Endodermal cell (in vitro differentiated cells): ENCODE results near the gene PLPP3. TPM values are rescaled to one million over a fixed set of nuclear protein-coding genes. Genes with fewer than 3 reads are reported as not detected.
"Not testable (repeated sequence)": the region's sequence is repeated elsewhere in the genome, so short reads cannot be mapped to it uniquely, and the experiment has no call there.

Experiments used
- DNase-seq: peaks from one replicate; pipeline ENCODE4 v3.0.0-alpha.2; 2017
- H3K27ac ChIP-seq: 2 replicates; pipeline ENCODE4 v1.5.1; 2013; ENCODE audit warnings: mild to moderate bottlenecking, low read depth, low read length, moderate library complexity
- H3K27me3 ChIP-seq: 2 replicates; pipeline ENCODE4 v1.6.1; 2013; ENCODE audit warnings: mild to moderate bottlenecking, low read length, moderate library complexity; ENCODE audit not compliant: insufficient read depth, control insufficient read depth, poor library complexity, severe bottlenecking
- H3K36me3 ChIP-seq: 2 replicates; pipeline ENCODE4 v1.7.0; 2013; ENCODE audit warnings: mild to moderate bottlenecking, low read length, moderate library complexity; ENCODE audit not compliant: control insufficient read depth, insufficient read depth
- H3K4me1 ChIP-seq: one replicate; pipeline ENCODE4 v1.7.0; 2013; ENCODE audit warnings: low read length; ENCODE audit not compliant: control insufficient read depth, insufficient read depth
- H3K4me3 ChIP-seq: 2 replicates; pipeline ENCODE4 v1.5.1; 2013; ENCODE audit warnings: mild to moderate bottlenecking, low read length, moderate library complexity
- H3K9ac ChIP-seq: 2 replicates; pipeline ENCODE4 v1.6.1; 2013; ENCODE audit warnings: mild to moderate bottlenecking, low read length, moderate library complexity; ENCODE audit not compliant: poor library complexity, severe bottlenecking; ENCODE audit errors: extremely low read depth
- H3K9me3 ChIP-seq: 2 replicates; pipeline ENCODE4 v1.6.1; 2013; ENCODE audit warnings: mild to moderate bottlenecking, low read length, moderate library complexity; ENCODE audit not compliant: control insufficient read depth
- H3K27ac Mint-ChIP-seq: 2 replicates; pipeline ENCODE4 v1.8.0; 2020; ENCODE audit warnings: mixed read lengths
- H3K27me3 Mint-ChIP-seq: 2 replicates; pipeline ENCODE4 v1.8.0; 2021; ENCODE audit warnings: mild to moderate bottlenecking, mixed read lengths; ENCODE audit not compliant: insufficient read depth
- H3K36me3 Mint-ChIP-seq: 2 replicates; pipeline ENCODE4 v1.8.0; 2020; ENCODE audit warnings: low read depth, mixed read lengths
- H3K4me1 Mint-ChIP-seq: 2 replicates; pipeline ENCODE4 v1.8.0; 2020; ENCODE audit warnings: mixed read lengths
- H3K4me3 Mint-ChIP-seq: 2 replicates; pipeline ENCODE4 v1.8.0; 2020; ENCODE audit warnings: mild to moderate bottlenecking, moderate library complexity, mixed read lengths
- H3K9me3 Mint-ChIP-seq: 2 replicates; pipeline ENCODE4 v1.8.0; 2020; ENCODE audit warnings: mild to moderate bottlenecking, mixed read lengths
- WGBS, 2 experiments: methylation state at CpG; one replicate each; pipeline versions ENCODE4 v1.1.5 to v1.1.7; 2013; ENCODE audit warnings: missing lambda C conversion rate in 2 of 2, mixed read lengths in 1 of 2; ENCODE audit not compliant: insufficient coverage in 1 of 2, insufficient read length in 1 of 2; 5-methylcytosine and 5-hydroxymethylcytosine counted together
- total RNA-seq, 2 donors: library from RNA; stranded (reverse); fragmentation: NEBNext Ultra II Directional in 1 of 2; extraction: Animal tissue kit (Norgen Biotek cat#: 25700) in 1 of 2; gene quantifications; 2 replicates in 1 of 2; 3 replicates in 1 of 2; pipeline ENCODE4 v1.2.1, GENCODE V29; 2021
- TF ChIP-seq, protein P1 (sequence below): fragments of 200-600 bp; sonication (generic); conservative IDR thresholded peaks from 2 replicates; pipeline ENCODE4 v1.5.0; 2021; ENCODE audit warnings: antibody characterized with exemption, mild to moderate bottlenecking

Gene PLPP3
- total RNA-seq, 2 donors from 2014 or later: 39.2 to 55.2 TPM

DNA sequence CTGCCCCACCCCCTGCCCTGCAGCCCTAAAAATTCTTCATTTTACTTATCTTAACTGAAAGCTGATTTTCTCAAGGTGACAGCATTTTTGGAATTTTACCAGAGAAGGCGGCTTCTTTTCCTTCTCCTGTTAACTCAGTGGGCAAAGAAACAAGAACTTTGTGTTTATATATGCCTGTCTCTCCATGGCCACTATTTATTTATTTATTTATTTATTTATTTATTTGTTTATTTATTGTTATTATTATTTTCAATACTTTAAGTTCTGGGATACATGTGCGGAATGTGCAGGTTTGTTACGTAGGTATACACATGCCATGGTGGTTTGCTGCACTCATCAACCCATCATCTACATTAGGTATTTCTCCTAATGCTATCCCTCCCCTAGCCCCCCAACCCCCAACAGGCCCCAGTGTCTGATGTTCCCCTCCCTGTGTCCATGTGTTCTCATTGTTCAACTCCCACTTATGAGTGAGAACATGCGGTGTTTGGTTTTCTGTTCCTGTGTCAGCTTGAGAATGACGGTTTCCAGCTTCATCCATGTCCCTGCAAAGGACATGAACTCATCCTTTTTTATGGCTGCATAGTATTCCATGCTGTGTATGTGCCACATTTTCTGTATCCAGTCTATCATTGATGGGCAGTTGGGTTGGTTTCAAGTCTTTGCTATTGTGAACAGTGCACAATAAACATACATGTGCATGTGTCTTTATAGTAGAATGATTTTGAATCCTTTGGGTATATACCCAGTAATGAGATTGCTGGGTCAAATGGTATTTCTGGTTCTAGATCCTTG is 16.2 kb upstream of the PLPP3 start:
- H3K9me3 ChIP-seq, H3K27me3 Mint-ChIP-seq, H3K36me3 ChIP-seq, H3K4me1 ChIP-seq, H3K9ac ChIP-seq, DNase-seq, H3K4me1 Mint-ChIP-seq, H3K36me3 Mint-ChIP-seq, H3K27ac Mint-ChIP-seq, H3K4me3 ChIP-seq, H3K27me3 ChIP-seq, H3K4me3 Mint-ChIP-seq, H3K27ac ChIP-seq: not testable (repeated sequence)
- 91 to 97% methylated on average over 3 of the region's 5 CpGs for WGBS, 2 experiments
- H3K9me3 Mint-ChIP-seq: peaks cover 13% of the 10 kb centered on the region

DNA sequence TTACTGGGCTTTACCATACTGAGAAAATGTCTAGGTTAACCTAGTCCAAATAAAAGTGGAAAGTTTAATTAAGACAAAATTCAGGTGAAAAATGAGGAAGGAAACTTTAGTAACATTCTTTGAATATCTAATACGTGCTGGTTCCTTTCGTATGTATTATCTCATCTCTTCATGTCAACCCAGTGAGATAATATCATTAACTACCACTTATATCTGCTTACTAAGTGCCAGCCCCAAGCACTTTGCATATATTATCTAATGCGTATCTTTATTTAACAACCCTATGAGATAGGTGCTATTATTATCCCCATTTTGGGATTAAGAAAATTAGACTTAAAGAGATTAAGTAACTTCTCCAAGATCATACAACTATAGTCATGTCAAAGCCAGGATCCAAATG is 12.5 kb upstream of the PLPP3 start:
- peaks cover 5% of the 10 kb centered on the region for H3K9me3 ChIP-seq
- Mint-ChIP-seq H3K27ac (no peak overlapping the region), H3K27me3 (no peaks in the 10 kb centered on the region), H3K9me3 (peaks cover 12% of the 10 kb centered on the region), H3K4me3 (no peak overlapping the region), H3K4me1 (no peaks in the 10 kb centered on the region), H3K36me3 (no peaks in the 10 kb centered on the region)
- 50 to 65% methylated on average over 2 to 3 of the region's 3 CpGs for WGBS, 2 experiments
- no peak overlapping the region for H3K27ac ChIP-seq
- no peaks in the 10 kb centered on the region for H3K36me3 ChIP-seq
- no peak for DNase-seq
- no peak overlapping the region for H3K9ac ChIP-seq
- TF ChIP-seq, protein P1, sequence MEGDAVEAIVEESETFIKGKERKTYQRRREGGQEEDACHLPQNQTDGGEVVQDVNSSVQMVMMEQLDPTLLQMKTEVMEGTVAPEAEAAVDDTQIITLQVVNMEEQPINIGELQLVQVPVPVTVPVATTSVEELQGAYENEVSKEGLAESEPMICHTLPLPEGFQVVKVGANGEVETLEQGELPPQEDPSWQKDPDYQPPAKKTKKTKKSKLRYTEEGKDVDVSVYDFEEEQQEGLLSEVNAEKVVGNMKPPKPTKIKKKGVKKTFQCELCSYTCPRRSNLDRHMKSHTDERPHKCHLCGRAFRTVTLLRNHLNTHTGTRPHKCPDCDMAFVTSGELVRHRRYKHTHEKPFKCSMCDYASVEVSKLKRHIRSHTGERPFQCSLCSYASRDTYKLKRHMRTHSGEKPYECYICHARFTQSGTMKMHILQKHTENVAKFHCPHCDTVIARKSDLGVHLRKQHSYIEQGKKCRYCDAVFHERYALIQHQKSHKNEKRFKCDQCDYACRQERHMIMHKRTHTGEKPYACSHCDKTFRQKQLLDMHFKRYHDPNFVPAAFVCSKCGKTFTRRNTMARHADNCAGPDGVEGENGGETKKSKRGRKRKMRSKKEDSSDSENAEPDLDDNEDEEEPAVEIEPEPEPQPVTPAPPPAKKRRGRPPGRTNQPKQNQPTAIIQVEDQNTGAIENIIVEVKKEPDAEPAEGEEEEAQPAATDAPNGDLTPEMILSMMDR: no peak
- H3K4me3 ChIP-seq: no peak overlapping the region
- no peaks in the 10 kb centered on the region for H3K27me3 ChIP-seq
- H3K4me1 ChIP-seq: no peaks in the 10 kb centered on the region

DNA sequence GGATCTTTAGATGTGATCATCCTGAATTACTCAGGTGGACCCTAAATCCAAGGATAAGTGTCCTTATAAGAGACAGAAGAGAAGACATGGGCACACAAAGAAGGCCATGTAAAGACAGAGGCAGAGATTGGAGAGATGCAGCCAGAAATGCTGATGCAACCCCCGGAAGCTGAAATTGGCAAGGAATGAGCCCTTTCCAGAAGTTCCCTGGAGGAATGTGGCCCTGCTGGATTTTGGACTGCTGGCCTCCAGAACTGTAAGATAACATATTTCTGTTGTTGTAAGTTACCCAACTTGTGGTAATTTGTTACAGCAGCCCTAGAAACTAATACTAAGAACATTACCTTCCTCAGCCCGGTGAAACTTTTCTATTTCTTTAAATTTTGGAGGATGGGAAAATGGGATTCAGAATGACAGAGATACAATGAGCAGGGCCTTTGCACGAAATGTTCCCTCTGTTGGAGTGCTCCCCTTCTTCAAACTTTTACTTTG is 11.2 kb upstream of the PLPP3 start:
- H3K36me3 ChIP-seq: no peaks in the 10 kb centered on the region
- no peak overlapping the region for H3K4me3 ChIP-seq
- 90 to 96% methylated on average over 2 to 3 of the region's 3 CpGs for WGBS, 2 experiments
- H3K4me1 ChIP-seq: no peaks in the 10 kb centered on the region
- no peak for DNase-seq
- TF ChIP-seq, protein P1: no peak
- no peaks in the 10 kb centered on the region for H3K27me3 Mint-ChIP-seq
- no peak overlapping the region for H3K27ac Mint-ChIP-seq
- no peak overlapping the region for H3K27ac ChIP-seq
- H3K9me3 Mint-ChIP-seq: peaks cover 4% of the 10 kb centered on the region
- H3K9ac ChIP-seq: no peak overlapping the region
- H3K36me3 Mint-ChIP-seq: no peaks in the 10 kb centered on the region
- H3K4me3 Mint-ChIP-seq: no peak overlapping the region
- no peaks in the 10 kb centered on the region for H3K27me3 ChIP-seq
- no peaks in the 10 kb centered on the region for H3K9me3 ChIP-seq
- H3K4me1 Mint-ChIP-seq: no peaks in the 10 kb centered on the region
